ENCODE data around the gene KLRF2. TPM values are rescaled to one million over a fixed set of nuclear protein-coding genes. Genes with fewer than 3 reads are reported as not detected.

Gene KLRF2
- total RNA-seq, 2 donors from 2014 or later, result not detected

- intact Hi-C loops (cut with DNase I), result no loop called here
- H3K4me1 ChIP-seq, result no peaks in the 10 kb centered on the region
- no peaks in the 10 kb centered on the region for H3K27me3 ChIP-seq
- no peak for TF ChIP-seq CTCF (IDR thresholded peaks at IDR 0.05)
- H3K36me3 ChIP-seq, result no peaks in the 10 kb centered on the region
- no peak overlapping the region for H3K4me3 ChIP-seq
- no peak overlapping the region for H3K9ac ChIP-seq (ENCODE audit: low read depth in 2 of 2, low read length in 2 of 2)
- H3K27ac ChIP-seq, result no peak overlapping the region
- no peaks in the 10 kb centered on the region for H3K9me3 ChIP-seq
- no peak for DNase-seq
These were observed 1.9 kb downstream of the KLRF2 start for GRCh38 chr12:9883175-9883574.

- intact Hi-C loops (cut with DNase I), result no loop called here
- H3K9me3 ChIP-seq, result no peaks in the 10 kb centered on the region
These were observed 7.5 kb downstream of the KLRF2 start for GRCh38 chr12:9888665-9889273.

GRCh38 chr12:9895215-9895971 is 14.1 kb downstream of the KLRF2 start:
- intact Hi-C loops (cut with DNase I), result no loop called here
- no peak for DNase-seq

More at GRCh38 chr12:9888665-9889273, 7.5 kb downstream of the KLRF2 start:
- no peak for TF ChIP-seq CTCF (IDR thresholded peaks at IDR 0.05)
- DNase-seq, result no peak
- no peak overlapping the region for H3K27ac ChIP-seq
- no peaks in the 10 kb centered on the region for H3K27me3 ChIP-seq
- H3K4me1 ChIP-seq, result no peaks in the 10 kb centered on the region
- no peaks in the 10 kb centered on the region for H3K36me3 ChIP-seq
- no peak overlapping the region for H3K9ac ChIP-seq (ENCODE audit: low read depth in 2 of 2, low read length in 2 of 2)
- H3K4me3 ChIP-seq, result no peak overlapping the region

GRCh38 chr12:9897535-9897934 is 16.2 kb downstream of the KLRF2 start:
- no peaks in the 10 kb centered on the region for H3K9me3 ChIP-seq
- H3K27me3 ChIP-seq, result no peaks in the 10 kb centered on the region
- intact Hi-C loops (cut with DNase I), result no loop called here
- H3K4me1 ChIP-seq, result no peaks in the 10 kb centered on the region
- DNase-seq, result no peak
- no peak overlapping the region for H3K27ac ChIP-seq
- TF ChIP-seq CTCF (IDR thresholded peaks at IDR 0.05), result no peak
- no peak overlapping the region for H3K9ac ChIP-seq (ENCODE audit: low read depth in 2 of 2, low read length in 2 of 2)
- no peak overlapping the region for H3K4me3 ChIP-seq
- no peaks in the 10 kb centered on the region for H3K36me3 ChIP-seq

More at GRCh38 chr12:9895215-9895971, 14.1 kb downstream of the KLRF2 start:
- Histone ChIP-seq H3K4me3 (no peak overlapping the region), H3K9ac (ENCODE audit: low read depth in 2 of 2, low read length in 2 of 2) (no peak overlapping the region), H3K4me1 (no peaks in the 10 kb centered on the region), H3K36me3 (no peaks in the 10 kb centered on the region), H3K9me3 (no peaks in the 10 kb centered on the region), H3K27me3 (no peaks in the 10 kb centered on the region), H3K27ac (no peak overlapping the region)
- no peak for TF ChIP-seq CTCF (IDR thresholded peaks at IDR 0.05)

GRCh38 chr12:9899209-9899608 is 17.9 kb downstream of the KLRF2 start:
- H3K4me1 ChIP-seq, result no peaks in the 10 kb centered on the region
- no peak overlapping the region for H3K9ac ChIP-seq (ENCODE audit: low read depth in 2 of 2, low read length in 2 of 2)
- H3K9me3 ChIP-seq, result no peaks in the 10 kb centered on the region
- no peak overlapping the region for H3K4me3 ChIP-seq
- H3K36me3 ChIP-seq, result no peaks in the 10 kb centered on the region
- H3K27ac ChIP-seq, result no peak overlapping the region
- H3K27me3 ChIP-seq, result no peaks in the 10 kb centered on the region
- DNase-seq, result no peak
- TF ChIP-seq CTCF (IDR thresholded peaks at IDR 0.05), result no peak
- intact Hi-C loops (cut with DNase I), result no loop called here
